A549 (cell line): ENCODE measurements around the gene THY1. TPM values are rescaled to one million over a fixed set of nuclear protein-coding genes. Genes with fewer than 3 reads are reported as not detected.
"Not testable (repeated sequence)": the region's sequence is repeated elsewhere in the genome, so short reads cannot be mapped to it uniquely, and the experiment has no call there.

Experiments used
- ATAC-seq, 2 experiments: fragments of 200-7000 bp in 1 of 2; fragments of >200 bp in 1 of 2; cut with Nextera tagmentation in 1 of 2; cut with Tn5 transposase in 1 of 2; 3 replicates each; pipeline versions ENCODE4 v1.8.0 to v1.9.1; 2018 to 2020; ENCODE audit warnings: mild to moderate bottlenecking in 1 of 2, moderate library complexity in 1 of 2
- CTCF ChIA-PET: fragments of 300-600 bp; sonication (Branson Sonifier 250); formaldehyde crosslinking; extraction: SDS; loops from one replicate; lab custom pipeline; 2021; ENCODE audit warnings: antibody characterized with exemption, inconsistent platforms; lab: Yijun Ruan, JAX
- POLR2A ChIA-PET: fragments of 350-600 bp; formaldehyde crosslinking; extraction: SDS; loops from one replicate; lab custom pipeline; 2021; ENCODE audit warnings: antibody characterized with exemption, inconsistent platforms; lab: Yijun Ruan, JAX
- DNase-seq, 2 experiments: peaks; one replicate each; pipeline versions ENCODE4 v3.0.0 to v3.0.0-alpha.2; 2011 to 2016; ENCODE audit warnings: low read depth in 1 of 2, low spot score in 1 of 2
- FAIRE-seq: peaks from 2 replicates; lab custom pipeline; 2011; peaks lifted over from hg19 to GRCh38; lab: Jason Lieb, UNC
- H3K27ac ChIP-seq, 2 experiments: fragments of >200 bp; sonication (Bioruptor Twin); formaldehyde crosslinking; 3 replicates each; pipeline ENCODE4 v1.5.1; 2016 to 2017
- H3K4me1 ChIP-seq: fragments of >200 bp; sonication (Bioruptor Twin); formaldehyde crosslinking; 3 replicates; pipeline ENCODE4 v1.6.1; 2016
- H3K4me2 ChIP-seq: fragments of >200 bp; sonication (Bioruptor Twin); formaldehyde crosslinking; 3 replicates; pipeline ENCODE4 v1.6.1; 2016
- H3K4me3 ChIP-seq: fragments of >200 bp; sonication (Bioruptor Twin); formaldehyde crosslinking; 3 replicates; pipeline ENCODE4 v1.5.1; 2016
- H3K9me3 ChIP-seq: fragments of >200 bp; sonication (Bioruptor Twin); formaldehyde crosslinking; 3 replicates; pipeline ENCODE4 v1.6.1; 2016
- BHLHE40 ChIP-seq: IDR thresholded peaks from 2 replicates; pipeline ENCODE4 v1.6.1; 2012; ENCODE audit warnings: low read depth, low read length, inconsistent platforms
- CBX2 ChIP-seq: fragments of 200-600 bp; sonication (generic); IDR thresholded peaks from 2 replicates; pipeline ENCODE4 v1.6.1; 2016; ENCODE audit warnings: low read depth, mild to moderate bottlenecking, borderline replicate concordance
- CHD4 ChIP-seq: fragments of 200-600 bp; sonication (generic); IDR thresholded peaks from 2 replicates; pipeline ENCODE4 v1.6.1; 2016; ENCODE audit warnings: antibody characterized with exemption, mild to moderate bottlenecking, borderline replicate concordance
- EHF ChIP-seq: fragments of 250-450 bp; sonication (Bioruptor Pico); IDR thresholded peaks from 2 replicates; pipeline ENCODE4 v1.5.0; 2020; ENCODE audit warnings: mild to moderate bottlenecking
- EP300 ChIP-seq, 2 experiments: fragments of >200 bp; sonication (Bioruptor Twin); formaldehyde crosslinking; IDR thresholded peaks; 2 replicates in 1 of 2; 3 replicates in 1 of 2; pipeline ENCODE4 v1.6.1; 2016 to 2017
- FOSB ChIP-seq: fragments of 250-450 bp; sonication (Bioruptor Pico); IDR thresholded peaks from 2 replicates; pipeline ENCODE4 v1.5.0; 2020; ENCODE audit warnings: mild to moderate bottlenecking, moderate library complexity
- FOSL2 ChIP-seq, 2 experiments: fragments of 450-650 bp in 1 of 2; fragments of >200 bp in 1 of 2; sonication (Bioruptor Twin) in 1 of 2; formaldehyde crosslinking; IDR thresholded peaks; 2 replicates each; pipeline versions ENCODE4 v1.5.0 to v1.6.1; 2016 to 2020; ENCODE audit warnings: mild to moderate bottlenecking in 1 of 2, moderate library complexity in 1 of 2
- FOXS1 ChIP-seq: fragments of 250-450 bp; sonication (Bioruptor Pico); IDR thresholded peaks from 2 replicates; pipeline ENCODE4 v1.5.0; 2020; ENCODE audit warnings: mild to moderate bottlenecking, moderate library complexity
- HEYL ChIP-seq: fragments of 250-450 bp; sonication (Bioruptor Pico); IDR thresholded peaks from 2 replicates; pipeline ENCODE4 v1.8.0; 2021; ENCODE audit warnings: mild to moderate bottlenecking, moderate library complexity
- HOXA7 ChIP-seq: fragments of 250-450 bp; sonication (Bioruptor Pico); IDR thresholded peaks from 2 replicates; pipeline ENCODE4 v1.5.0; 2020; ENCODE audit warnings: mild to moderate bottlenecking, moderate library complexity
- KDM1A ChIP-seq: fragments of 200-600 bp; sonication (generic); IDR thresholded peaks from 2 replicates; pipeline ENCODE4 v1.6.1; 2016; ENCODE audit warnings: low read depth, mild to moderate bottlenecking
- KDM5A ChIP-seq: fragments of 200-600 bp; sonication (generic); IDR thresholded peaks from 2 replicates; pipeline ENCODE4 v1.6.1; 2016; ENCODE audit warnings: antibody characterized with exemption, mild to moderate bottlenecking
- MYC ChIP-seq: IDR thresholded peaks from 2 replicates; pipeline ENCODE4 v1.6.1; 2012; ENCODE audit warnings: mild to moderate bottlenecking, inconsistent platforms, low read length, improper control_type of control experiment, borderline replicate concordance
- NFE2L2 ChIP-seq: fragments of 150-350 bp; conservative IDR thresholded peaks from 2 replicates; pipeline ENCODE4 v1.6.1; 2014; ENCODE audit warnings: low read length
- POLR2A ChIP-seq: IDR thresholded peaks from 2 replicates; pipeline ENCODE4 v1.6.1; 2012; ENCODE audit warnings: mild to moderate bottlenecking, low read length
- RAD21 ChIP-seq, 2 experiments: fragments of >200 bp in 1 of 2; sonication (Bioruptor Twin) in 1 of 2; formaldehyde crosslinking in 1 of 2; IDR thresholded peaks in 1 of 2; conservative IDR thresholded peaks in 1 of 2; 2 replicates in 1 of 2; 3 replicates in 1 of 2; pipeline ENCODE4 v1.6.1; 2012 to 2018; ENCODE audit warnings: inconsistent platforms in 1 of 2
- RARB ChIP-seq: fragments of 250-450 bp; sonication (Bioruptor Pico); IDR thresholded peaks from 2 replicates; pipeline ENCODE4 v1.8.0; 2021; ENCODE audit warnings: mild to moderate bottlenecking, moderate library complexity
- RFX5 ChIP-seq: fragments of 450-650 bp; IDR thresholded peaks from 2 replicates; pipeline ENCODE4 v1.7.1; 2014; ENCODE audit warnings: antibody characterized with exemption, mild to moderate bottlenecking, moderate library complexity
- RNF2 ChIP-seq: fragments of 200-600 bp; sonication (generic); IDR thresholded peaks from 2 replicates; pipeline ENCODE4 v1.6.1; 2016; ENCODE audit warnings: low read depth, mild to moderate bottlenecking, antibody characterized with exemption, moderate library complexity, borderline replicate concordance
- SMC3 ChIP-seq: fragments of >200 bp; sonication (Bioruptor Twin); formaldehyde crosslinking; IDR thresholded peaks from 3 replicates; pipeline ENCODE4 v1.6.1; 2018; ENCODE audit warnings: inconsistent platforms
- SREBF2 ChIP-seq: fragments of 450-650 bp; IDR thresholded peaks from 2 replicates; pipeline ENCODE4 v1.6.1; 2014; ENCODE audit warnings: mild to moderate bottlenecking, moderate library complexity
- TFCP2L1 ChIP-seq: fragments of 250-450 bp; sonication (Bioruptor Pico); IDR thresholded peaks from 2 replicates; pipeline ENCODE4 v1.5.0; 2021; ENCODE audit warnings: mild to moderate bottlenecking
- WGBS: methylation state at CpG from one replicate; pipeline ENCODE4 v1.1.6; 2017; ENCODE audit errors: missing lambda C conversion rate; 5-methylcytosine and 5-hydroxymethylcytosine counted together
- polyA plus RNA-seq, 4 experiments: library from polyadenylated mRNA; depleted of rRNA in 3 of 4; stranded (reverse); fragments of >200 nt; fragmentation: RNase III in 1 of 4; extraction: RNeasy Plus Mini Kit Qiagen cat#74134 plus additional on column Dnase treatment in 1 of 4; gene quantifications; 2 replicates in 3 of 4; 3 replicates in 1 of 4; pipeline ENCODE4 v1.2.3, GENCODE V29; 2011 to 2017
- TF ChIP-seq, protein P1 (sequence below): fragments of 200-600 bp; sonication (generic); IDR thresholded peaks from 2 replicates; pipeline ENCODE4 v1.6.1; 2016; ENCODE audit warnings: antibody characterized with exemption, mild to moderate bottlenecking, moderate library complexity
- TF ChIP-seq, protein P2 (sequence below): fragments of 450-650 bp; IDR thresholded peaks from 2 replicates; pipeline ENCODE4 v1.6.1; 2014; ENCODE audit warnings: antibody characterized with exemption
- TF ChIP-seq, protein P3 (sequence below): IDR thresholded peaks from 2 replicates; pipeline ENCODE4 v1.6.1; 2012

The THY1 gene
- polyA plus RNA-seq, 2 of the 4 experiments (the other 2 are of a cell fraction), result 7.1 to 19.9 TPM

DNA sequence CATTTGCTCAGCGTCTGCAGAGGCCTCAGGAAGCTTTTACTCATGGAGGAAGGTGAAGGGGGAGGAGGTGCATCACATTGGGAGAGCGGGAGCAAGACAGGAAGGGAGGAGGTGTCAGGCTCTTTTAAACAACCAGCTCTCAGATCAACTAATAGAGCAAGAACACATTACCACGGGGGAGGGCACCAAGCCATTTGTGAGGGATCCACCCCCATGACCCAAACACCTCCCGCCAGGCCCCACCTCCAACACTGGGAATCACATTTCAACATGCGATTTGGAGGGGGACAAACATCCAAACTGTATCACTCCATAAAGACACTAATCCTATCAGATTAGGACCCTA, 18.9 kb upstream of the THY1 start:
- Histone ChIP-seq H3K9me3 (no peaks in the 10 kb centered on the region), H3K27ac (no peak overlapping the region), H3K4me1 (no peaks in the 10 kb centered on the region), H3K4me3 (no peak overlapping the region), H3K4me2 (no peak overlapping the region)
- ChIA-PET POLR2A (no interaction called here), CTCF (interaction anchor here (0.6 to 1.2 kb wide), 2 partner anchors 42 to 229 kb away, joined by 3 to 5 read pairs; no protein-coding TSS in a partner anchor)
- FAIRE-seq (no peak), DNase-seq (no peak), ATAC-seq (no peak)
- WGBS, result 56% methylated on average over 5 of the region's 5 CpGs
- TF ChIP-seq FOXS1 (CRISPR knock-in tag) (no peak), RFX5 (no peak), MYC (no peak), EP300 (IDR thresholded peaks at IDR 0.05) (no peak), NFE2L2 (no peak), FOSB (CRISPR knock-in tag) (no peak), FOSL2 (IDR thresholded peaks at IDR 0.05) (no peak), FOSL2 (CRISPR knock-in tag; IDR thresholded peaks at IDR 0.05) (no peak), SMC3 (no peak), CHD4 (no peak), SREBF2 (no peak)
- TF ChIP-seq, protein P1, sequence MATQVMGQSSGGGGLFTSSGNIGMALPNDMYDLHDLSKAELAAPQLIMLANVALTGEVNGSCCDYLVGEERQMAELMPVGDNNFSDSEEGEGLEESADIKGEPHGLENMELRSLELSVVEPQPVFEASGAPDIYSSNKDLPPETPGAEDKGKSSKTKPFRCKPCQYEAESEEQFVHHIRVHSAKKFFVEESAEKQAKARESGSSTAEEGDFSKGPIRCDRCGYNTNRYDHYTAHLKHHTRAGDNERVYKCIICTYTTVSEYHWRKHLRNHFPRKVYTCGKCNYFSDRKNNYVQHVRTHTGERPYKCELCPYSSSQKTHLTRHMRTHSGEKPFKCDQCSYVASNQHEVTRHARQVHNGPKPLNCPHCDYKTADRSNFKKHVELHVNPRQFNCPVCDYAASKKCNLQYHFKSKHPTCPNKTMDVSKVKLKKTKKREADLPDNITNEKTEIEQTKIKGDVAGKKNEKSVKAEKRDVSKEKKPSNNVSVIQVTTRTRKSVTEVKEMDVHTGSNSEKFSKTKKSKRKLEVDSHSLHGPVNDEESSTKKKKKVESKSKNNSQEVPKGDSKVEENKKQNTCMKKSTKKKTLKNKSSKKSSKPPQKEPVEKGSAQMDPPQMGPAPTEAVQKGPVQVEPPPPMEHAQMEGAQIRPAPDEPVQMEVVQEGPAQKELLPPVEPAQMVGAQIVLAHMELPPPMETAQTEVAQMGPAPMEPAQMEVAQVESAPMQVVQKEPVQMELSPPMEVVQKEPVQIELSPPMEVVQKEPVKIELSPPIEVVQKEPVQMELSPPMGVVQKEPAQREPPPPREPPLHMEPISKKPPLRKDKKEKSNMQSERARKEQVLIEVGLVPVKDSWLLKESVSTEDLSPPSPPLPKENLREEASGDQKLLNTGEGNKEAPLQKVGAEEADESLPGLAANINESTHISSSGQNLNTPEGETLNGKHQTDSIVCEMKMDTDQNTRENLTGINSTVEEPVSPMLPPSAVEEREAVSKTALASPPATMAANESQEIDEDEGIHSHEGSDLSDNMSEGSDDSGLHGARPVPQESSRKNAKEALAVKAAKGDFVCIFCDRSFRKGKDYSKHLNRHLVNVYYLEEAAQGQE, result no peak
- TF ChIP-seq, protein P2, sequence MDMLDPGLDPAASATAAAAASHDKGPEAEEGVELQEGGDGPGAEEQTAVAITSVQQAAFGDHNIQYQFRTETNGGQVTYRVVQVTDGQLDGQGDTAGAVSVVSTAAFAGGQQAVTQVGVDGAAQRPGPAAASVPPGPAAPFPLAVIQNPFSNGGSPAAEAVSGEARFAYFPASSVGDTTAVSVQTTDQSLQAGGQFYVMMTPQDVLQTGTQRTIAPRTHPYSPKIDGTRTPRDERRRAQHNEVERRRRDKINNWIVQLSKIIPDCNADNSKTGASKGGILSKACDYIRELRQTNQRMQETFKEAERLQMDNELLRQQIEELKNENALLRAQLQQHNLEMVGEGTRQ, result no peak

DNA sequence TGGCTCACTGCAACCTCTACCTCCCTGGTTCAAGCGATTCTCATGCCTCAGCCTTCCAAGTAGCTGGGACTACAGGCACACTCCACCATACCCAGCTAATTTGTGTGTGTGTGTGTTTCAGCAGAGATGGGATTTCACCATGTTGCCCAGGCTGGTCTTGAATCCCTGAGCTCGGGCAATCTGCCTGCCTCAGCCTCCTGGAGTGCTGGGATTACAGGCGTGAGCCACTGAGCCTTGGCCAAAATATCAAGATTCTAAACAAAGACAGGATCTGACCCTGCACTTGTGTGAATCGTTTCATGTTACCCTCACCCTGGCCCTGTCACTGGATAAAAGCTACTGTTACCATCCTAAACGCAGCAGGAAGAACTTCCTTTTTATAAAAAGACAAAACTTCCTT, 15.6 kb upstream of the THY1 start:
- ATAC-seq, result no peak
- no peaks in the 10 kb centered on the region for H3K4me1 ChIP-seq
- H3K27ac ChIP-seq, result no peak overlapping the region
- no peaks in the 10 kb centered on the region for H3K9me3 ChIP-seq
- POLR2A ChIA-PET, result no interaction called here
- no peak for DNase-seq
- TF ChIP-seq, protein P1, result no peak
- TF ChIP-seq BHLHE40 (no peak), TFCP2L1 (CRISPR knock-in tag) (no peak), CBX2 (no peak), KDM5A (no peak), RAD21 (conservative IDR thresholded peaks at IDR 0.05 in 1 of 2, IDR thresholded peaks at IDR 0.05 in 1 of 2) (no peak), HEYL (CRISPR knock-in tag) (no peak), RNF2 (no peak), HOXA7 (CRISPR knock-in tag) (no peak), POLR2A (no peak), RARB (CRISPR knock-in tag) (no peak), EHF (CRISPR knock-in tag) (no peak), KDM1A (no peak)
- TF ChIP-seq, protein P3, sequence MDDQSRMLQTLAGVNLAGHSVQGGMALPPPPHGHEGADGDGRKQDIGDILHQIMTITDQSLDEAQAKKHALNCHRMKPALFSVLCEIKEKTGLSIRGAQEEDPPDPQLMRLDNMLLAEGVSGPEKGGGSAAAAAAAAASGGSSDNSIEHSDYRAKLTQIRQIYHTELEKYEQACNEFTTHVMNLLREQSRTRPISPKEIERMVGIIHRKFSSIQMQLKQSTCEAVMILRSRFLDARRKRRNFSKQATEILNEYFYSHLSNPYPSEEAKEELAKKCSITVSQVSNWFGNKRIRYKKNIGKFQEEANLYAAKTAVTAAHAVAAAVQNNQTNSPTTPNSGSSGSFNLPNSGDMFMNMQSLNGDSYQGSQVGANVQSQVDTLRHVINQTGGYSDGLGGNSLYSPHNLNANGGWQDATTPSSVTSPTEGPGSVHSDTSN, result no peak
- FAIRE-seq, result no peak
- 44% methylated on average over 5 of the region's 5 CpGs for WGBS
- H3K4me2 ChIP-seq, result no peak overlapping the region
- H3K4me3 ChIP-seq, result no peak overlapping the region
- CTCF ChIA-PET, result interaction anchor here (1.0 to 1.1 kb wide), 2 partner anchors 25 to 36 kb away, joined by 3 read pairs; no protein-coding TSS in a partner anchor

DNA sequence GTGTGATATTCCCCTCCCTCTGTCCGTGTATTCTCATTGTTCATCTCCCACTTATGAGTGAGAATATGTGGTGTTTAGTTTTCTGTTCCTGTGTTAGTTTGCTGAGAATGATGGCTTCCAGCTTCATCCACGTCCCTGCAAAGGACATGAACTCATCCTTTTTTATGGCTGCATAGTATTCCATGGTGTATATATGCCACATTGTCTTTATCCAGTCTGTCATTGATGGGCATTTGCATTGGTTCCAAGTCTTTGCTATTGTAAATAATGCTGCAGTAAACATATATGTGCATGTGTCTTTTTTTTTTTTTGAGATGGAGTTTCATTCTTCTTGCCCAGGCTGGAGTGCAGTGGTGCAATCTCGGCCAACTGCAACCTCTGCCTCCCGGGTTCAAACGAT, 14.5 kb upstream of the THY1 start:
- H3K4me1 ChIP-seq, result peaks cover 10% of the 10 kb centered on the region
- H3K4me2 ChIP-seq, H3K9me3 ChIP-seq, FAIRE-seq, H3K27ac ChIP-seq, ATAC-seq, POLR2A ChIA-PET, H3K4me3 ChIP-seq, DNase-seq: not testable (repeated sequence)
- WGBS, result 42% methylated on average over 5 of the region's 5 CpGs
- CTCF ChIA-PET, result interaction anchor here (1.0 kb wide), 1 partner anchor 26 kb away, joined by 3 read pairs; no protein-coding TSS in a partner anchor
